ENCODE data around the gene NNT.
A peak's percentile ranks its signal among the peaks of the same experiment; 100 is the strongest.
"Not testable (repeated sequence)": the region's sequence is repeated elsewhere in the genome, so short reads cannot be mapped to it uniquely, and the experiment has no call there.

The NNT gene
- 118 to 290 (median 208) reads per million in 17 experiments for total RNA-seq

- DNase-seq, result peak; percentile 66 to 89 (median 79)
Measured at GRCh38 chr5:43602461-43603343, at the start of gene NNT. TSS of gene NNT (plus strand) at chr5:43603180. CDS start at chr5:43609196, 6,016 bp downstream.

DNA sequence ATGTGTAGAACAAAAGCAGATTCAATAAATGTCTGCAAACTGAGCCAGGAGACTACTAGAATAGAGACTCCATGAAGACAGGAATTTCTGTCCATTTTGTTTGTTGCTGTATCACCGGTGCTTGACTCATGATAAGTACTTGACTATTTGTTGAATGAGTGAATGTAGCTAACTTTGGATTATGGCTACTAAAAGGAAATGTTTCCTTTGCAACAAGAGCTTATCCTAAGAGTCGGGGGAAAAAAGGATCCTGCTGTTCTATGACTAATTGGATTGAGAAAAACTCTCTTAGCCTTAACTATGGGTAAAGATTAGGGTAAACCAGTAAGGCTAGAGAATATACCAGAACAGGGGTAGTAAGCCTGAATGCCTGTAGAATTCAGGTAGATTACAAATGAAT is 49.6 kb upstream of the NNT start:
- no peak for DNase-seq

DNA sequence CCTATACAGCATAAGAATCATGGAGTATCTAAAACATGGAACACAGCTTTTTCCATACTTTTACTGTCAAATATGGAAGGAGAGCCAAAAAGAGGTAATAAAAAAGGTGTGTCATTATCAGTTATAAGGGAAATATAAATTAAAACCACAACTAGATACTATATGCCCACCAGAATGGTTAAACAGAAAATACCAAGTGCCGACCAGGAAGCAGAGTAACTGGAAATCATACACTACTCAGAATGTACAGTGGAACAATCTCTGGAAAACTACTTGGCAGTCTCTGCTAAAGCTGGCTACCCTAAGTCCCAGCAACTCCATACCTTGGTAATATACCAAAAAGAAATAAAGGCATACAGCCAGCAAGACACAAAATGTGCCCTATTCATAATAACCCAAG is 48.5 kb upstream of the NNT start:
- DNase-seq, result no peak

GRCh38 chr5:43555895-43556606 is 46.9 kb upstream of the NNT start:
- DNase-seq, result peak; percentile 58 to 76 (median 64)

DNA sequence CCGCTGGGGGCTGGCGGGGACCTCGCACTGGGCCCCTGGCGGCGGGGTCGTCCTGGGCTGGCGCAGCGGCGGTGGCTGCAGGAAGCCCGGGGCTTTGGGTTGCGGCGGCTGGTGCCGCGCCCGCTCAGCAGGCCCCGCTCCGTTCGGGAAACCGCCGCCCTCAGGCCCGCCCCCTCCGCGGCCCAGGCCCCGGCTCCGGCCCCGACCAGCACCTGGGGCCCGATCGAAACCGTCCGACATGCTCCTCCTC is 46.4 kb upstream of the NNT start:
- not testable (repeated sequence) for DNase-seq

DNA sequence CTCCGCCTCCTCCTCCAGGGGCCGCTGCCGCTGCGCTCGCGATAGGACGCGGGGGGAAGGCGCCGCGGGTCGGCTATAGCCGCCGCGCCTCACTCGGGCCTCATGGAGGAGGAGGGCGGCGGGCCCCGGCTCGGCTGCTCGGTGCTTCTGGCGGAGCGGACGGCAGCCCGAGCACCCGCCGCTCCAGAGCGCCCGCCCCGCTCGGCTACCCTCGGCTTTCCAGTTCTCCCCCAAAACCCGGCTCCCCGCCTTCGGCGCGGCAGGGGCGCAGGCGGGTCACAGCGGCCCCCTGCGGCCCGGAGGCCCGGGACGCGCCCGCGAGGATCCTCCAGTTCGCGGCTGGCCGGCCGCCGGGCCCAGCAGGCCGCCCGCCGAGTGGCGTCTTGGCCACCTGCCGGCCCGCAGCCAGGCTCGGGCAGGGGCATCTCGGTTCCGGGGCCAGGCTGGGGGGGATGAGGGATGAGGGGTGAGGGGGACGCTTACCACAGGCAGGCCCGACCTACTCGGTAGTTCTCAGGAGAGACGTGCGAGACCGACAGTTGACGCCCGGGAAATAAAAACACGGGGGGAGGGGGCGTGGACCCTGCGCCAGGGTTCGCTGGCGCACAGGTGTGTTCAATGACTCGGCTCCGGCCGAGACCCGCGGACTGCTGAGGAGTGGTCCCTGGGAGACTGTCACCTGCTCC is 46.0 kb upstream of the NNT start, which contains the start of gene PAIP1:
PAIP1 (minus strand) TSS at position 221 of the 686 bp plus-strand sequence. CDS start 231 bp downstream, outside the sequence.
- peak; percentile 87 to 95 (median 91) for DNase-seq

DNA sequence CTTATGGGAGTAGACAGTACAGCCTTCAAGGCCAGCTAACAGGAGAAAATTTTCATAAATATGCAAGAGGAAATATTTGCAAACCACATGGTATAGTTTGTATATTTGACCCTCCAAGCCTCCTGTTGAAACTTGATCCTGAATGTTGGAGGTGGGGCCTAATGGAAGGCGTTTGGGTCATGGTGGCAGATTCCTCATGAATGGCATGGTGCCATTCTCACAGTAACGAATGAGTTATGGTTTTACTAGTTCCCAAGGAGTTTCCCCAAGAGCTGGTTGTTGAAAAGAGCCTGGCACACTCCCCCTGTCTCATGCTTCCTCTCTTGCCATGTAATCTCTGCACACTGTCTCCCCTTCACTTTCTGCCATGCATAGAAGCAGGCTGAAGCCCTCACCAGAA is 42.9 kb upstream of the NNT start:
- no peak for DNase-seq

GRCh38 chr5:43561356-43561755 is 41.6 kb upstream of the NNT start:
- no peak for DNase-seq

GRCh38 chr5:43563321-43563720 is 39.7 kb upstream of the NNT start:
- no peak for DNase-seq

DNA sequence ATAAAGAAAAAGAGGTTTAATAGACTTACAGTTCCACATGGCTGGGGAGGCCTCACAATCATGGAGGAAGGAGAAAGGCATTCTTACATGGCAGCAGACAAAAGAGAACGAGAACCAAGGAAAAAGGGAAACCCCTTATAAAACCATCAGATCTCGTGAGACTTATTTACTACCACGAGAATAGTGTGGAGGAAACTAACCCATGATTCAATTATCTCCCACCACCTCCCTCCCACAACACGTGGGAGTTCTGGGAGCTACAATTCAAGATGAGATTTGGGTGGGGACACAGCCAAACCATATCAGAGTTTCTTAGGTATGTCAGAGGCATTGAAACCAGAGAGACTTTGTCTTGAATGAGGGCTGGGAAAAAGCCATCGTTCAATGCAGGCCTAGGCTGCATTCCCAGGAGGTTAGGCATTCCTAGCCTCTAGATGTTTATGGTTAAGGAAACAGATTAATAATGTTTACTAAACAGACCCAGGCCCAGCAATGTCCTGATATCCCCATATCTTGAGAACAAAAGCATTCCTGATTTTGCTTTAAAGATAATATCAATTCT is 38.6 kb upstream of the NNT start:
- no peak for DNase-seq

DNA sequence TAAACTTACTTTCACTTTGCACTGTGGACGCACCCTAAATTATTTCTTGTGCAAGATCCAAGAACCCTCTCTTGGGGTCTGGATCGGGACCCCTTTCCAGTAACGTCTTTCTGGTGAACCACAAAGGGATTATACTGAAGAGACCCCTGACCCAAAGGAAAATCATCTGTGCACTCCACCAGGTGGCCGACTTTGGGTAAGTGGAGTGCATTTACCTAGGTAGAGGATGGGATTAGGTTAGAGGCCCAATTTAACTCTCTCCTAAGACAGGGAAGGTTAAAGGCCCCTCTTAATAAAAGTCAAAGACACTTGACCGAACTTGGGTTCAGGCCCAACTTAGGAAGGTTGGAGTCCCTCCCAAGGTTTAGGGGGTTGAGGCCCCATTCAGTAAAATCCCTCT is 37.9 kb upstream of the NNT start:
- DNase-seq, result no peak

DNA sequence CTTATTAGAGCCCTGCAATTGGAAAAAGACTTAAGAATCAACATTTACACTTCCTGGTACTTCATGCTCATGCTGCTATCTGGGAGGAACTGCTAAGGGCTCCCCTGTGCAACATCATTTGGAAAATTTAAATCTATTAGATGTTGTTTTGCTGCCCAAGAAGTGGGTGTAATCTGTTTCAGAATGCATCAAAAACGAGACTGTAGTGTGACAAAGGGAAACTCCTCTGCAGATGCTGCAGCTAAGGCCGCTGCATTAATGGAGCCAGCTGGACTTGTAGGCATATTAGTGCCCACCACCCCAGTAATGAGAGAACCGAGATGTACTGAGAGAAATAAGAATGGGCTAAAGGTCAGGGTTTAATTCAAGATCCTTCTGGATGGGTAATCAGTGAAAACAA is 35.0 kb upstream of the NNT start:
- no peak for DNase-seq

DNA sequence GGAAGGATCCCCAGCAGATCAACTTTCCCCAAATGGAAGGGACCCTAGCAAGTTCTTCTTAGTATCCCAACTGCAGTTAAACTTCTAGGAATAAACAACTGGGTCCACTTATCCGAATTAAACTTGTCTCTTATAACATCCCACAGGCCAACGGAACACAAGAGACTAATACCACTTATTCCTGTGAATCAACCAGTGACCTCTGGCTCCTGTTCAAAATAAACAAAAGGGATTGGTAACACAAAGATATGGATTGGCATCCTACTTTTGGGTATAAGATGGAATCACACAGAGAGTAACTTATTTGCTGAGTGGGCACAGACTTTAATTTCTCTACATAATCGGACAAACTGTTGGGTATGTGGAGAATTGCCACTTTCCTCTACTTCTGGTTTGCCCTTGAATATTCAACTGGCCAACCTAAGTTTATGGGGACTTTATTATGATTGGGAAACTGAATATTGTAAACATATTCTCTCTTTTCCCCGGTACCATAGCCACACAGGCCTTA is 33.7 kb upstream of the NNT start:
- DNase-seq, result no peak

GRCh38 chr5:43570450-43571158 is 32.4 kb upstream of the NNT start:
- DNase-seq, result no peak

GRCh38 chr5:43571237-43571636 is 31.7 kb upstream of the NNT start:
- no peak for DNase-seq

DNA sequence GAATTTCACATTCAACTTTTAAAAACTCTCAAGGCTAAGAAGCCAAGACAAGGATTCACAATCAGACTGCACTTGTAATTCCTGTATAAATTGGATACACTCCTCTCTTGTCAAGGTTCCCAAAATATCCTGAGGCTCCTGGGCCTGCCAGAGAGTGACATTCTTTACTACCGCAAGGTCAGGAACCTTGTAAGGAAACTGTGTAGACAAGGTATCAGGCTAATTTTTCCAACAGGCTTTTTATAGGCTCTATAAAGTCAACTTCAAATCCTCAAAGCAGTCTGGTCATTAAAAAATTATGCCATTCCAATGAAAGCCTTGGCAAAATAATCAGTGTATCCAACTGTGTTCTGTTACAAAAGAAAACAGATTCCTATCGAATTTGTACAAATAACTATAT is 30.6 kb upstream of the NNT start:
- DNase-seq, result no peak

- DNase-seq, result no peak
Measured at GRCh38 chr5:43573058-43573457, 29.9 kb upstream of the NNT start.

DNA sequence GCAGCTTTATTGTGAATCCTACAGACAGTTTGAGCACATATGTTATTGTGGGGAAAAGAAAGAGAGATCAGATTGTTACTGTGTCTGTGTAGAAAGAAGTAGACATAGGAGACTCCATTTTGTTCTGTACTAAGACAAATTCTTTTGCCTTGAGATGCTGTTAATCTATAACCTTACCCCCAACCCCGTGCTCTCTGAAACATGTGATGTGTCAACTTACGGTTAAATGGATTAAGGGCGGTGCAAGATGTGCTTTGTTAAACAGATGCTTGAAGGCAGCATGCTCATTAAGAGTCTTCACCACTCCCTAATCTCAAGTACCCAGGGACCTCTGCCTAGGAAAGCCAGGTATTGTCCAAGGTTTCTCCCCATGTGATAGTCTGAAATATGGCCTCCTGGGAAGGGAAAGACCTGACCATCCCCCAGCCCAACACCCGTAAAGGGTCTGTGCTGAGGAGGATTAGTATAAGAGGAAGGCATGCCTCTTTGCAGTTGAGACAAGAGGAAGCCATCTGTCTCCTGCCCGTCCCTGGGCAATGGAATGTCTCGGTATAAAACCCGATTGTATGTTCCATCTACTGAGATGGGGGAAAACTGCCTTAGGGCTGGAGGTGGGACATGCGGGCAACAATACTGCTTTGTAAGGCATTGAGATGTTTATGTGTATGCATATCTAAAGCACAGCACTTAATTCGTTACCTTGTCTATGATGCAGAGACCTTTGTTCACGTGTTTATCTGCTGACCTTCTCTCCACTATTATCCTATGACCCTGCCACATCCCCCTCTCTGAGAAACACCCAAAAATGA is 22.4 kb upstream of the NNT start:
- not testable (repeated sequence) for DNase-seq

GRCh38 chr5:43581398-43581797 is 21.6 kb upstream of the NNT start:
- no peak for DNase-seq

DNA sequence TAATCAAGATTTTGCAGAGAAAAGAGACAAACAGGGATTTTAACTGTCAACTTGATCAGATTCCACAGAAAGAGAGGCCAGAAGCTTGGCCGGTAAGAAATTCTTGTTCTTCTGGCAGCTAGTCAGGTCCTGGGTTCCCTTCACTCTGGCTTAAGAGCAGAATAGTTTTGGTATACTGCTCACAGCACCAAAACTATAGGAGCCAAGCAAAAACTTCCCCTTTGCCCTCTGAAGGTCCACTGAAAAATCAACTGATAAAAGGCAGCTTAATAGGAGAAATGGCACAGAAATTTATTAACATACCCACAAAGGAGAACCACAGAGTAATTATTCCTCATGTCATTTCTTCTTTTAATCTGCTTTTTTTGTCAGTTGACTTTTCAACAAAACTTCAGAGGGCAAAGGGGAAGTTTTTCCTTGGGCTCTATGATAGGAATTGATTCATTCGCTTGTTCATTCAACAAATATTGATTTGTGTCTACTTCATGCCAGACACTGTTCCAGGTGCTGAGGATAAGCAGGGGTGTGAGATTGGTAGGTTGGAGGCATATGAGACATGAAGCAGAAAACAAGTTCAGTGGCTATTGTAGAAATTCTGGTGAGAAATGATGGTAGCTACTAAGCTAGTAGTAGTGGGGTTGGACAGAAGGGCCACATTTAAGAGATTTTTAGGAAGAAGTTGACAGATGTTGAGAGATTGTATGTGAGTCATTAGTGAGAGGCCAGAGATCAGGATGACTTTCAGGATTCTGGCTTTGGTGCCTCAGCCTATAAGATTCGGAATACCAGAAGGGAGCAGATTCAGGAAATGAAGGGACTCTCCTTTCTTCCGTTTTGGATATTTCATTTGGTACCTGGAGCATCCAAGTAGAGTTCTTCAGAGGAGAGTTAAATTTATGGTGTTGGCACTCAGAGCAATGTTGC is 20.6 kb upstream of the NNT start:
- no peak for DNase-seq
